HepG2 (cell line): ENCODE data around the gene SLC43A1. TPM values are rescaled to one million over a fixed set of nuclear protein-coding genes. Genes with fewer than 3 reads are reported as not detected.

ENCODE experiments used
- ATF7 ChIP-seq, 2 experiments: fragments of 450-650 bp in 1 of 2; sonication (generic) in 1 of 2; formaldehyde crosslinking in 1 of 2; IDR thresholded peaks; 2 replicates each; pipeline versions ENCODE4 v1.4.0 to v1.6.1; 2016 to 2020; ENCODE audit warnings: antibody characterized with exemption in 1 of 2, mild to moderate bottlenecking in 1 of 2, missing genetic modification reagents in 1 of 2
- ESRRA ChIP-seq: sonication (generic); formaldehyde crosslinking; IDR thresholded peaks from 2 replicates; pipeline ENCODE4 v1.5.1; 2020; ENCODE audit warnings: mild to moderate bottlenecking, low read depth, missing genetic modification reagents
- KDM1A ChIP-seq: IDR thresholded peaks from 2 replicates; pipeline ENCODE4 v1.6.1; 2016; ENCODE audit warnings: missing compliant biosample characterization
- KDM3A ChIP-seq: IDR thresholded peaks from 2 replicates; pipeline ENCODE4 v1.6.1; 2018; ENCODE audit warnings: low read depth, missing compliant biosample characterization
- MIER3 ChIP-seq: IDR thresholded peaks from 2 replicates; pipeline ENCODE4 v1.6.1; 2016; ENCODE audit warnings: missing compliant biosample characterization, borderline replicate concordance
- NPAS2 ChIP-seq: sonication (generic); formaldehyde crosslinking; IDR thresholded peaks from 2 replicates; pipeline ENCODE4 v1.8.0; 2022; ENCODE audit warnings: mild to moderate bottlenecking, missing genetic modification reagents, borderline replicate concordance
- PPARG ChIP-seq: conservative IDR thresholded peaks from 2 replicates; pipeline ENCODE4 v1.6.1; 2016; ENCODE audit warnings: missing biosample characterization, missing genetic modification reagents
- SAP130 ChIP-seq: IDR thresholded peaks from 2 replicates; pipeline ENCODE4 v1.6.1; 2016; ENCODE audit warnings: low read depth
- ZBTB38 ChIP-seq: sonication (generic); formaldehyde crosslinking; IDR thresholded peaks from 2 replicates; pipeline ENCODE4 v1.5.1; 2020; ENCODE audit warnings: mild to moderate bottlenecking, missing genetic modification reagents
- ZKSCAN1 ChIP-seq: fragments of 150-350 bp; IDR thresholded peaks from 2 replicates; pipeline ENCODE4 v1.6.1; 2014; ENCODE audit warnings: low read length
- ZNF160 ChIP-seq: sonication (generic); formaldehyde crosslinking; IDR thresholded peaks from 2 replicates; pipeline ENCODE4 v1.8.0; 2022; ENCODE audit warnings: mild to moderate bottlenecking, inconsistent platforms, missing genetic modification reagents
- ZNF335 ChIP-seq: sonication (generic); formaldehyde crosslinking; IDR thresholded peaks from 2 replicates; pipeline ENCODE4 v1.4.0; 2020; ENCODE audit warnings: missing genetic modification reagents
- ZNF614 ChIP-seq: IDR thresholded peaks from 2 replicates; pipeline ENCODE4 v1.6.1; 2018; ENCODE audit warnings: missing biosample characterization, missing genetic modification reagents, inconsistent platforms, borderline replicate concordance
- ZNF761 ChIP-seq: sonication (generic); formaldehyde crosslinking; conservative IDR thresholded peaks from 2 replicates; pipeline ENCODE4 v1.4.0; 2020; ENCODE audit warnings: mild to moderate bottlenecking, missing genetic modification reagents
- ZSCAN9 ChIP-seq: IDR thresholded peaks from 2 replicates; pipeline ENCODE4 v1.6.1; 2016; ENCODE audit warnings: borderline replicate concordance
- ZZZ3 ChIP-seq: sonication (generic); formaldehyde crosslinking; IDR thresholded peaks from 2 replicates; pipeline ENCODE4 v1.4.0; 2020; ENCODE audit warnings: missing genetic modification reagents, mild to moderate bottlenecking, borderline replicate concordance
- polyA plus RNA-seq, 8 experiments: library from polyadenylated mRNA; depleted of rRNA in 3 of 8; stranded (reverse) in 7 of 8; unstranded in 1 of 8; fragments of >200 nt; fragmentation: Illumina TruSeq in 4 of 8; extraction: Trizol in 4 of 8; gene quantifications; 2 replicates each; pipeline versions ENCODE4 v1.2.1 to v1.2.3, GENCODE V29; 2011 to 2016; ENCODE audit warnings: low read depth in 4 of 8, missing spikeins in 1 of 8, mixed read lengths in 1 of 8; ENCODE audit not compliant: insufficient read depth in 1 of 8
- total RNA-seq, 5 experiments: library from RNA; depleted of rRNA; stranded (reverse); fragments of >200 nt; fragmentation: Illumina TruSeq; extraction: Trizol; gene quantifications; 2 replicates each; pipeline ENCODE4 v1.2.3, GENCODE V29; 2016; ENCODE audit warnings: low read depth in 1 of 5
- TF ChIP-seq, protein P1 (sequence below), 2 experiments: sonication (generic) in 1 of 2; formaldehyde crosslinking in 1 of 2; IDR thresholded peaks; 2 replicates each; pipeline versions ENCODE4 v1.4.0 to v1.6.1; 2016 to 2020; ENCODE audit warnings: borderline replicate concordance in 1 of 2, low read depth in 1 of 2, mild to moderate bottlenecking in 1 of 2, missing genetic modification reagents in 1 of 2
- TF ChIP-seq, protein P2 (sequence below): sonication (generic); formaldehyde crosslinking; IDR thresholded peaks from 2 replicates; pipeline ENCODE4 v1.5.0; 2020; ENCODE audit warnings: missing genetic modification reagents
- TF ChIP-seq, protein P3 (sequence below): sonication (generic); formaldehyde crosslinking; conservative IDR thresholded peaks from 2 replicates; pipeline ENCODE4 v1.8.0; 2022; ENCODE audit warnings: low read depth, missing genetic modification reagents
- TF ChIP-seq, protein P4 (sequence below): sonication (generic); formaldehyde crosslinking; IDR thresholded peaks from 2 replicates; pipeline ENCODE4 v1.4.0; 2020; ENCODE audit warnings: missing genetic modification reagents, low read depth, mild to moderate bottlenecking, borderline replicate concordance

The SLC43A1 gene
- total and polyA plus RNA-seq, 2 of the 13 experiments (the other 11 are each of a cell fraction or from before 2014, with no cell fraction given): 72.3 to 87.6 TPM

DNA sequence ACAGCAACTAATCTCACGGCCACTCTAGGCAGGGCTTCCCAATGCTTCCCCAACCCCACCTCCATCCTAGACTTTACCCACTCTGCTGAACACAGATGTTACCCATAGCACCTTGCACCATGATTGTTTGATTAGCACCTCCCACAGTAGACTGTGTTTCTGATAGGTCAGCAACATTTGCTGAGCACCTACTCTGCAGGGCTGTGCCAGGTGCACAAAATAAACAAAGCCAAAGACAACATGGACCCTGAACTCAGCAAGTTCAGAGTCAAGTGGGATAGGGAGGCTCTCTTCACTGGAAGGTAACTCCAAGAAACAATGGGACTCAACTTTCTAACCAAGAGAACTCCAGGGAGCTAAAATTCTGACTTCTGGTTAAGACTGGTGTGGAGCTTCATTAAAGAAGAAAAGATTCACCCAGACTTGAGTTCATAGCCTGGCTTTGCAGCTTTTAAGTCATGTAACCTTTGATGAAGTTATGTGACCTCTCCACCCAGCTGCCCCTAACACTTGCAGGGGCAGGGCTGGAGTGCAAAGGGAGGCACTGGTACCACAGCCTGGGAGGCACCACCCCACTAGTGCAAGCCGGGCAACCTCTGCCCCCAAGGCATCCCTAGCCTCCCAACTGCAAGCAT, 61.8 kb downstream of the SLC43A1 start (continued):
- TF ChIP-seq, protein P1, sequence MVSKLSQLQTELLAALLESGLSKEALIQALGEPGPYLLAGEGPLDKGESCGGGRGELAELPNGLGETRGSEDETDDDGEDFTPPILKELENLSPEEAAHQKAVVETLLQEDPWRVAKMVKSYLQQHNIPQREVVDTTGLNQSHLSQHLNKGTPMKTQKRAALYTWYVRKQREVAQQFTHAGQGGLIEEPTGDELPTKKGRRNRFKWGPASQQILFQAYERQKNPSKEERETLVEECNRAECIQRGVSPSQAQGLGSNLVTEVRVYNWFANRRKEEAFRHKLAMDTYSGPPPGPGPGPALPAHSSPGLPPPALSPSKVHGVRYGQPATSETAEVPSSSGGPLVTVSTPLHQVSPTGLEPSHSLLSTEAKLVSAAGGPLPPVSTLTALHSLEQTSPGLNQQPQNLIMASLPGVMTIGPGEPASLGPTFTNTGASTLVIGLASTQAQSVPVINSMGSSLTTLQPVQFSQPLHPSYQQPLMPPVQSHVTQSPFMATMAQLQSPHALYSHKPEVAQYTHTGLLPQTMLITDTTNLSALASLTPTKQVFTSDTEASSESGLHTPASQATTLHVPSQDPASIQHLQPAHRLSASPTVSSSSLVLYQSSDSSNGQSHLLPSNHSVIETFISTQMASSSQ (IDR thresholded peaks at IDR 0.05; ENCODE audit: low read depth): peak; percentile 73
- TF ChIP-seq, protein P1 (CRISPR knock-in tag; IDR thresholded peaks at IDR 0.05; ENCODE audit: borderline replicate concordance): peak; percentile 78; the same call in 1 of the 2 replicates
- no peak for TF ChIP-seq NPAS2 (CRISPR knock-in tag)
- no peak for TF ChIP-seq ZNF335 (CRISPR knock-in tag)
- TF ChIP-seq PPARG (CRISPR knock-in tag): peak; percentile 81
- peak; percentile 43; the same call in 1 of the 2 replicates for TF ChIP-seq ZZZ3
- no peak for TF ChIP-seq ZNF160 (CRISPR knock-in tag)
- peak; percentile 62; the same call in 1 of the 2 replicates for TF ChIP-seq KDM1A (CRISPR knock-in tag)
- peak; percentile 85 for TF ChIP-seq ZNF614
- 0 out of 2 replicates have a peak, but pooled peaks have one; percentile 42 for TF ChIP-seq ZNF761 (CRISPR knock-in tag)
- peak; percentile 54; the same call in 1 of the 2 replicates for TF ChIP-seq KDM3A (CRISPR knock-in tag)
- peak; percentile 84 for TF ChIP-seq ZKSCAN1
- peak; percentile 88; the same call in 1 of the 2 replicates for TF ChIP-seq MIER3 (CRISPR knock-in tag)
- peak; percentile 77; the same call in 1 of the 2 replicates for TF ChIP-seq ESRRA (CRISPR knock-in tag)
- TF ChIP-seq ATF7 (IDR thresholded peaks at IDR 0.05): no peak
- peak; percentile 29; the same call in 1 of the 2 replicates for TF ChIP-seq ATF7 (CRISPR knock-in tag; IDR thresholded peaks at IDR 0.05)
- peak; percentile 71; the same call in 1 of the 2 replicates for TF ChIP-seq ZSCAN9 (CRISPR knock-in tag)
- TF ChIP-seq ZBTB38 (CRISPR knock-in tag): peak; percentile 52; the same call in 1 of the 2 replicates
- peak; percentile 89 for TF ChIP-seq SAP130 (CRISPR knock-in tag)
- TF ChIP-seq, protein P2, sequence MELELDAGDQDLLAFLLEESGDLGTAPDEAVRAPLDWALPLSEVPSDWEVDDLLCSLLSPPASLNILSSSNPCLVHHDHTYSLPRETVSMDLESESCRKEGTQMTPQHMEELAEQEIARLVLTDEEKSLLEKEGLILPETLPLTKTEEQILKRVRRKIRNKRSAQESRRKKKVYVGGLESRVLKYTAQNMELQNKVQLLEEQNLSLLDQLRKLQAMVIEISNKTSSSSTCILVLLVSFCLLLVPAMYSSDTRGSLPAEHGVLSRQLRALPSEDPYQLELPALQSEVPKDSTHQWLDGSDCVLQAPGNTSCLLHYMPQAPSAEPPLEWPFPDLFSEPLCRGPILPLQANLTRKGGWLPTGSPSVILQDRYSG (CRISPR knock-in tag): no peak
- TF ChIP-seq, protein P3, sequence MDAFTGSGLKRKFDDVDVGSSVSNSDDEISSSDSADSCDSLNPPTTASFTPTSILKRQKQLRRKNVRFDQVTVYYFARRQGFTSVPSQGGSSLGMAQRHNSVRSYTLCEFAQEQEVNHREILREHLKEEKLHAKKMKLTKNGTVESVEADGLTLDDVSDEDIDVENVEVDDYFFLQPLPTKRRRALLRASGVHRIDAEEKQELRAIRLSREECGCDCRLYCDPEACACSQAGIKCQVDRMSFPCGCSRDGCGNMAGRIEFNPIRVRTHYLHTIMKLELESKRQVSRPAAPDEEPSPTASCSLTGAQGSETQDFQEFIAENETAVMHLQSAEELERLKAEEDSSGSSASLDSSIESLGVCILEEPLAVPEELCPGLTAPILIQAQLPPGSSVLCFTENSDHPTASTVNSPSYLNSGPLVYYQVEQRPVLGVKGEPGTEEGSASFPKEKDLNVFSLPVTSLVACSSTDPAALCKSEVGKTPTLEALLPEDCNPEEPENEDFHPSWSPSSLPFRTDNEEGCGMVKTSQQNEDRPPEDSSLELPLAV (CRISPR knock-in tag): no peak
- TF ChIP-seq, protein P4, sequence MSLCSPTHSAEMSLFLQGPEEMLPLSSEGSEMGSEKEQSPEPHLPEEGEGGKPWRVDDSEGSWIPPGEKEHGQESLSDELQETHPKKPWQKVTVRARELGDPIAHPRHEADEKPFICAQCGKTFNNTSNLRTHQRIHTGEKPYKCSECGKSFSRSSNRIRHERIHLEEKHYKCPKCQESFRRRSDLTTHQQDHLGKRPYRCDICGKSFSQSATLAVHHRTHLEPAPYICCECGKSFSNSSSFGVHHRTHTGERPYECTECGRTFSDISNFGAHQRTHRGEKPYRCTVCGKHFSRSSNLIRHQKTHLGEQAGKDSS (CRISPR knock-in tag): peak; percentile 99
